ENCODE data around the gene MPZL1. TPM values are rescaled to one million over a fixed set of nuclear protein-coding genes. Genes with fewer than 3 reads are reported as not detected.

Gene MPZL1
- total RNA-seq, result 91.6 and 115 TPM in 2 replicates

DNA sequence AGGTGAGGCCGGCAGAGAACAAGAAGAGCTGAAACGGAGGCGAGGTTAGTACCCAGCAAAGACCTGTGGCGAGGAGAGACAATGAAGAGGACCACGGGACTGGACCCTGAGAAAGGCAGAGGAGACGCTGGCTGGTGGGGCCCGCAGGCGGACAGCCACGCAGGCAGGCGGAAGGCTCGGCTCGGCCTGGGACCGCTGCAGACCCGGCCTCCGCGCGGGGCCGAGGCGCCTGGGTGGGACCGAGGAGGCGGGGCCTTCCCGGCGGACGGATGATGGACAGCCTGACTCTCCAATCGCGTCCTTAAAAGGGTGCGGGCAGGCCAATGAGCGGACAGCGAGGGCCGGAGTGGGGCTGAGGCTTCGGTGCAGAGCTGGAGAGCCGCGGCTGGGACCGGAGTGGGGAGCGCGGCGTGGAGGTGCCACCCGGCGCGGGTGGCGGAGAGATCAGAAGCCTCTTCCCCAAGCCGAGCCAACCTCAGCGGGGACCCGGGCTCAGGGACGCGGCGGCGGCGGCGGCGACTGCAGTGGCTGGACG is at the start of gene MPZL1:
MPZL1 (plus strand) TSS at position 366 of the 535 bp plus-strand sequence. CDS start 170 bp downstream, outside the sequence.

Other genes starting within 250 kb of the MPZL1 start
- gene CD247, start 203.5 kb upstream of the MPZL1 start, total RNA-seq, result not detected in 2 replicates
- 11.0 and 16.9 TPM in 2 replicates for gene CREG1, start 168.2 kb upstream of the MPZL1 start, total RNA-seq
- gene RCSD1, start 91.8 kb upstream of the MPZL1 start, total RNA-seq, result under 0.01 and 0.15 TPM in 2 replicates
- under 0.01 TPM in 2 replicates for gene ADCY10, start 192.2 kb downstream of the MPZL1 start, total RNA-seq
- 38.8 and 44.2 TPM in 2 replicates for gene DCAF6, start 214.7 kb downstream of the MPZL1 start, total RNA-seq
- gene MPC2, start 215.1 kb downstream of the MPZL1 start, total RNA-seq, result 17.9 and 20.5 TPM in 2 replicates